HCT116 (cell line): ENCODE measurements around the gene MRPS23. TPM values are rescaled to one million over a fixed set of nuclear protein-coding genes. Genes with fewer than 3 reads are reported as not detected.

Experiments
- ATAC-seq: fragments of 200-7000 bp; cut with Tn5 transposase; 2 replicates; pipeline ENCODE4 v1.9.1; 2020; ENCODE audit warnings: mild to moderate bottlenecking, moderate library complexity
- BruUV-seq: library from RNA; stranded (reverse); fragments of 400-500 nt; replicated peaks from 2 replicates; lab custom pipeline; 2021; lab: Mats Ljungman, UMichigan
- CTCF ChIA-PET: fragments of 300-600 bp; sonication (Branson Sonifier 250); formaldehyde crosslinking; loops from one replicate; lab custom pipeline; 2021; ENCODE audit warnings: antibody characterized with exemption; lab: Charles Lee
- POLR2A ChIA-PET: fragments of 300-600, 350-600 bp; sonication (Branson Sonifier 250); formaldehyde crosslinking; loops from one replicate; lab custom pipeline; 2021; ENCODE audit warnings: antibody characterized with exemption; lab: Charles Lee
- RAD21 ChIA-PET, 2 experiments: fragments of 300-600 bp; sonication (Branson Sonifier 250); formaldehyde crosslinking; loops; one replicate each; lab custom pipeline; 2023; ENCODE audit warnings: low total read pairs in 2 of 2; ENCODE audit not compliant: uncharacterized antibody in 2 of 2, unreplicated experiment in 2 of 2, low non-redundant PET in 1 of 2; lab: Charles Lee
- DNase-seq: peaks from one replicate; pipeline ENCODE4 v3.0.0-alpha.2; 2010; ENCODE audit warnings: low read depth, low spot score
- H2AFZ ChIP-seq: fragments of 200-600 bp; shearing (Covaris generic), sonication (generic); 2 replicates; pipeline ENCODE4 v1.6.1; 2017; ENCODE audit warnings: low read depth, mixed run types, mixed read lengths, antibody characterized with exemption, low read length; ENCODE audit not compliant: poor library complexity, severe bottlenecking
- H3K27ac ChIP-seq: 2 replicates; pipeline ENCODE4 v1.5.1; 2012; ENCODE audit warnings: low read depth, low read length
- H3K27me3 ChIP-seq: fragments of 200-600 bp; sonication (generic); 2 replicates; pipeline ENCODE4 v1.6.1; 2016; ENCODE audit warnings: mixed run types, low read length, mixed read lengths; ENCODE audit not compliant: insufficient read depth
- H3K36me3 ChIP-seq, 2 experiments: fragments of 200-500 bp in 1 of 2; fragments of 200-600 bp in 1 of 2; sonication (Bioruptor generic) in 1 of 2; sonication (generic) in 1 of 2; 2 replicates each; pipeline versions ENCODE4 v1.5.1 to v1.6.1; 2014 to 2016; ENCODE audit warnings: low read length in 2 of 2, inconsistent platforms in 1 of 2, mixed read lengths in 1 of 2, mixed run types in 1 of 2; ENCODE audit not compliant: insufficient read depth in 2 of 2, control insufficient read depth in 1 of 2
- H3K4me1 ChIP-seq, 2 experiments: fragments of 200-600 bp in 1 of 2; sonication (generic) in 1 of 2; 2 replicates each; pipeline versions ENCODE4 v1.5.1 to v1.6.1; 2012 to 2017; ENCODE audit warnings: low read length in 2 of 2, inconsistent platforms in 1 of 2, mild to moderate bottlenecking in 1 of 2, mixed read lengths in 1 of 2, mixed run types in 1 of 2, moderate library complexity in 1 of 2; ENCODE audit not compliant: insufficient read depth in 2 of 2, control insufficient read depth in 1 of 2
- H3K4me2 ChIP-seq: fragments of 200-600 bp; sonication (generic); 2 replicates; pipeline ENCODE4 v1.6.1; 2017; ENCODE audit warnings: mixed run types, low read length, mixed read lengths
- H3K4me3 ChIP-seq, 2 experiments: fragments of 200-600 bp in 1 of 2; sonication (generic) in 1 of 2; replicated peaks in 1 of 2; 2 replicates each; pipeline ENCODE4 v1.5.1; 2011 to 2016; ENCODE audit warnings: low read length in 2 of 2, control low read depth in 1 of 2, low read depth in 1 of 2, mild to moderate bottlenecking in 1 of 2, mixed read lengths in 1 of 2, mixed run types in 1 of 2
- H3K79me2 ChIP-seq: fragments of 200-600 bp; sonication (generic); 2 replicates; pipeline ENCODE4 v1.6.1; 2017; ENCODE audit warnings: mild to moderate bottlenecking, mixed run types, low read length, moderate library complexity, mixed read lengths; ENCODE audit not compliant: insufficient read depth
- H3K9ac ChIP-seq: fragments of 200-600 bp; sonication (generic); 2 replicates; pipeline ENCODE4 v1.6.1; 2016; ENCODE audit warnings: low read length, mixed read lengths
- H3K9me2 ChIP-seq: fragments of 200-600 bp; sonication (generic), shearing (Covaris generic); 2 replicates; pipeline ENCODE4 v1.6.1; 2017; ENCODE audit warnings: mixed run types, mild to moderate bottlenecking, moderate library complexity; ENCODE audit not compliant: insufficient read depth
- H3K9me3 ChIP-seq, 2 experiments: fragments of 200-500 bp in 1 of 2; fragments of 200-600 bp in 1 of 2; sonication (Bioruptor generic) in 1 of 2; sonication (generic) in 1 of 2; 2 replicates each; pipeline ENCODE4 v1.6.1; 2014 to 2017; ENCODE audit warnings: low read length in 2 of 2, mixed read lengths in 2 of 2, inconsistent platforms in 1 of 2, low read depth in 1 of 2, mild to moderate bottlenecking in 1 of 2, mixed run types in 1 of 2, moderate library complexity in 1 of 2; ENCODE audit not compliant: control insufficient read depth in 1 of 2, insufficient read depth in 1 of 2
- H4K20me1 ChIP-seq: fragments of 200-600 bp; sonication (generic), shearing (Covaris generic); 2 replicates; pipeline ENCODE4 v1.6.1; 2017; ENCODE audit warnings: mixed run types, mild to moderate bottlenecking, moderate library complexity; ENCODE audit not compliant: insufficient read depth
- CBX3 ChIP-seq: IDR thresholded peaks from 2 replicates; pipeline ENCODE4 v1.6.1; 2012; ENCODE audit warnings: low read depth
- CEBPB ChIP-seq: IDR thresholded peaks from 2 replicates; pipeline ENCODE4 v1.6.1; 2012; ENCODE audit warnings: low read depth
- EGR1 ChIP-seq: IDR thresholded peaks from 2 replicates; pipeline ENCODE4 v1.6.1; 2012; ENCODE audit warnings: low read depth
- EZH2 ChIP-seq: fragments of 200-600 bp; sonication (generic); IDR thresholded peaks from 2 replicates; pipeline ENCODE4 v1.6.1; 2017; ENCODE audit warnings: antibody characterized with exemption, mixed run types
- FOSL1 ChIP-seq: IDR thresholded peaks from 2 replicates; pipeline ENCODE4 v1.6.1; 2012; ENCODE audit warnings: low read depth
- POLR2A ChIP-seq: IDR thresholded peaks from 2 replicates; pipeline ENCODE4 v1.7.0; 2011; ENCODE audit warnings: borderline replicate concordance; ENCODE audit not compliant: insufficient read depth, insufficient read length; ENCODE audit errors: extremely low read depth
- RAD21 ChIP-seq: IDR thresholded peaks from 2 replicates; pipeline ENCODE4 v1.6.1; 2012; ENCODE audit warnings: low read depth, mild to moderate bottlenecking
- SP1 ChIP-seq: IDR thresholded peaks from 2 replicates; pipeline ENCODE4 v1.6.1; 2012; ENCODE audit warnings: low read depth
- intact Hi-C: fragments of 100-400 bp; cut with micrococcal nuclease; formaldehyde crosslinking; loops from 2 replicates; pipeline ENCODE4 v1.10.0; 2022
- total RNA-seq: library from RNA; stranded (reverse); gene quantifications from one replicate; pipeline ENCODE4 v1.2.1, GENCODE V29; 2021; ENCODE audit not compliant: unreplicated experiment
- TF ChIP-seq, protein P1 (sequence below): IDR thresholded peaks from 2 replicates; pipeline ENCODE4 v1.6.1; 2012
- TF ChIP-seq, protein P2 (sequence below), 3 experiments: fragments of 200-600 bp in 1 of 3; sonication (generic) in 1 of 3; IDR thresholded peaks in 2 of 3; conservative IDR thresholded peaks in 1 of 3; 2 replicates each; pipeline ENCODE4 v1.5.1; 2012 to 2017; ENCODE audit warnings: low read depth in 2 of 3, low read length in 2 of 3, antibody characterized with exemption in 1 of 3, borderline replicate concordance in 1 of 3, control low read depth in 1 of 3, mild to moderate bottlenecking in 1 of 3, mixed read lengths in 1 of 3, mixed run types in 1 of 3, moderate library complexity in 1 of 3; ENCODE audit not compliant: insufficient read depth in 1 of 3
- TF ChIP-seq, protein P3 (sequence below): IDR thresholded peaks from 2 replicates; pipeline ENCODE4 v1.6.1; 2011; ENCODE audit warnings: mild to moderate bottlenecking, low read length, moderate library complexity; ENCODE audit not compliant: insufficient replicate concordance; ENCODE audit errors: extremely low read depth

MRPS23 gene
- total RNA-seq, 1 experiment from 2014 or later: 109 TPM

GRCh38 chr17:57833179-57833939, 16.5 kb downstream of the MRPS23 start:
- no peak overlapping the region for H3K27ac ChIP-seq
- peak overlapping the region; percentile 28 for H2AFZ ChIP-seq
- peak; percentile 77 for ATAC-seq
- H3K9me3 ChIP-seq: no peaks in the 10 kb centered on the region
- H3K4me2 ChIP-seq: peak overlapping the region; percentile 10; the same call in 1 of the 2 replicates
- H3K79me2 ChIP-seq: no peaks in the 10 kb centered on the region
- CTCF ChIA-PET: interaction anchor here (0.7 to 3.1 kb wide), 24 partner anchors 9 to 726 kb away, joined by 3 to 24 read pairs (median 6); partner anchors contain the start of genes DYNLL2 and MRPS23
- peak; percentile 69 for DNase-seq
- BruUV-seq: no TSS peak
- peaks cover 0 to 15% of the 10 kb centered on the region in 2 experiments; a peak in 2 of 4 replicates for H3K4me1 ChIP-seq
- intact Hi-C loops: loop anchor here (1.0 to 5.0 kb wide), 2 partner anchors 236 to 702 kb away; no protein-coding TSS in a partner anchor
- peak; percentile 88 for TF ChIP-seq RAD21
- TF ChIP-seq EZH2: no peak
- TF ChIP-seq POLR2A: no peak
- TF ChIP-seq, protein P1, sequence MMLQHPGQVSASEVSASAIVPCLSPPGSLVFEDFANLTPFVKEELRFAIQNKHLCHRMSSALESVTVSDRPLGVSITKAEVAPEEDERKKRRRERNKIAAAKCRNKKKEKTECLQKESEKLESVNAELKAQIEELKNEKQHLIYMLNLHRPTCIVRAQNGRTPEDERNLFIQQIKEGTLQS: no peak
- TF ChIP-seq EGR1: no peak
- no peak for TF ChIP-seq CBX3
- TF ChIP-seq, protein P2, sequence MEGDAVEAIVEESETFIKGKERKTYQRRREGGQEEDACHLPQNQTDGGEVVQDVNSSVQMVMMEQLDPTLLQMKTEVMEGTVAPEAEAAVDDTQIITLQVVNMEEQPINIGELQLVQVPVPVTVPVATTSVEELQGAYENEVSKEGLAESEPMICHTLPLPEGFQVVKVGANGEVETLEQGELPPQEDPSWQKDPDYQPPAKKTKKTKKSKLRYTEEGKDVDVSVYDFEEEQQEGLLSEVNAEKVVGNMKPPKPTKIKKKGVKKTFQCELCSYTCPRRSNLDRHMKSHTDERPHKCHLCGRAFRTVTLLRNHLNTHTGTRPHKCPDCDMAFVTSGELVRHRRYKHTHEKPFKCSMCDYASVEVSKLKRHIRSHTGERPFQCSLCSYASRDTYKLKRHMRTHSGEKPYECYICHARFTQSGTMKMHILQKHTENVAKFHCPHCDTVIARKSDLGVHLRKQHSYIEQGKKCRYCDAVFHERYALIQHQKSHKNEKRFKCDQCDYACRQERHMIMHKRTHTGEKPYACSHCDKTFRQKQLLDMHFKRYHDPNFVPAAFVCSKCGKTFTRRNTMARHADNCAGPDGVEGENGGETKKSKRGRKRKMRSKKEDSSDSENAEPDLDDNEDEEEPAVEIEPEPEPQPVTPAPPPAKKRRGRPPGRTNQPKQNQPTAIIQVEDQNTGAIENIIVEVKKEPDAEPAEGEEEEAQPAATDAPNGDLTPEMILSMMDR (IDR thresholded peaks at IDR 0.05 in 2 of 3, conservative IDR thresholded peaks at IDR 0.05 in 1 of 3; ENCODE audit: borderline replicate concordance in 1 of 3, insufficient read depth in 1 of 3, low read depth in 2 of 3, low read length in 2 of 3): peak; percentile 86 to 100 (median 97)
- TF ChIP-seq SP1: no peak
- TF ChIP-seq, protein P3, sequence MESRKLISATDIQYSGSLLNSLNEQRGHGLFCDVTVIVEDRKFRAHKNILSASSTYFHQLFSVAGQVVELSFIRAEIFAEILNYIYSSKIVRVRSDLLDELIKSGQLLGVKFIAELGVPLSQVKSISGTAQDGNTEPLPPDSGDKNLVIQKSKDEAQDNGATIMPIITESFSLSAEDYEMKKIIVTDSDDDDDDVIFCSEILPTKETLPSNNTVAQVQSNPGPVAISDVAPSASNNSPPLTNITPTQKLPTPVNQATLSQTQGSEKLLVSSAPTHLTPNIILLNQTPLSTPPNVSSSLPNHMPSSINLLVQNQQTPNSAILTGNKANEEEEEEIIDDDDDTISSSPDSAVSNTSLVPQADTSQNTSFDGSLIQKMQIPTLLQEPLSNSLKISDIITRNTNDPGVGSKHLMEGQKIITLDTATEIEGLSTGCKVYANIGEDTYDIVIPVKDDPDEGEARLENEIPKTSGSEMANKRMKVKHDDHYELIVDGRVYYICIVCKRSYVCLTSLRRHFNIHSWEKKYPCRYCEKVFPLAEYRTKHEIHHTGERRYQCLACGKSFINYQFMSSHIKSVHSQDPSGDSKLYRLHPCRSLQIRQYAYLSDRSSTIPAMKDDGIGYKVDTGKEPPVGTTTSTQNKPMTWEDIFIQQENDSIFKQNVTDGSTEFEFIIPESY: no peak
- no peak for TF ChIP-seq FOSL1
- no peak for TF ChIP-seq CEBPB
- TF ChIP-seq, all 23 proteins: peak for 2
- RAD21 ChIA-PET: interaction anchor here (0.9 to 2.1 kb wide), 2 partner anchors 86 kb away, joined by 3 to 4 read pairs; no protein-coding TSS in a partner anchor
- Histone ChIP-seq H3K36me3 (peaks cover 0 to under 1% of the 10 kb centered on the region in 2 experiments; a peak in 1 of 4 replicates), H3K4me3 (no peak overlapping the region), H3K27me3 (no peaks in the 10 kb centered on the region), H4K20me1 (no peaks in the 10 kb centered on the region), H3K9me2 (no peaks in the 10 kb centered on the region), H3K9ac (no peak overlapping the region)
- POLR2A ChIA-PET: interaction anchor here (1.0 kb wide), 1 partner anchor 250 kb away, joined by 3 read pairs; the partner anchor contains the start of gene DYNLL2
